HepG2 (cell line): Measurements from ENCODE around the gene INPP1. TPM values are rescaled to one million over a fixed set of nuclear protein-coding genes. Genes with fewer than 3 reads are reported as not detected.

Source experiments
- ATAC-seq: fragments of 200-7000 bp; cut with Tn5 transposase; 3 replicates; pipeline ENCODE4 v1.9.1; 2020; ENCODE audit warnings: mild to moderate bottlenecking, moderate library complexity
- BruUV-seq: library from RNA; stranded (reverse); fragments of 400-500 nt; replicated peaks from 2 replicates; lab custom pipeline; 2021; lab: Mats Ljungman, UMichigan
- CTCF ChIA-PET: fragments of 300-600 bp; formaldehyde crosslinking; extraction: SDS; loops from one replicate; lab custom pipeline; 2021; ENCODE audit warnings: low total read pairs, inconsistent platforms, low intra/inter-chr PET ratio; lab: Yijun Ruan, JAX
- POLR2A ChIA-PET: fragments of 350-600 bp; sonication (Branson Sonifier 250); formaldehyde crosslinking; loops from one replicate; lab custom pipeline; 2020; ENCODE audit warnings: antibody characterized with exemption, inconsistent platforms; lab: Yijun Ruan, JAX
- DNase-seq: peaks from one replicate; pipeline ENCODE4 v3.0.0-alpha.2; 2015; ENCODE audit warnings: low spot score
- FAIRE-seq: peaks from 3 replicates; lab custom pipeline; 2011; peaks lifted over from hg19 to GRCh38; lab: Jason Lieb, UNC
- H2AFZ ChIP-seq: one replicate; pipeline ENCODE4 v1.6.1; 2011; ENCODE audit warnings: low read length, inconsistent platforms
- H3K27ac ChIP-seq: fragments of 300-600 bp; 3 replicates; pipeline ENCODE4 v1.8.0; 2011; ENCODE audit warnings: mixed run types, mild to moderate bottlenecking, mixed read lengths, low read length, inconsistent platforms; ENCODE audit not compliant: insufficient read depth; ENCODE audit errors: extremely low read length
- H3K27me3 ChIP-seq, 2 experiments: fragments of 200-600 bp in 1 of 2; 2 replicates in 1 of 2; 3 replicates in 1 of 2; pipeline versions ENCODE4 v1.6.0 to v1.8.0; 2011; ENCODE audit warnings: low read length in 2 of 2, mild to moderate bottlenecking in 2 of 2, moderate library complexity in 2 of 2, inconsistent platforms in 1 of 2; ENCODE audit not compliant: insufficient read depth in 2 of 2, control insufficient read depth in 1 of 2
- H3K36me3 ChIP-seq, 2 experiments: fragments of 200-600 bp in 1 of 2; replicated peaks in 1 of 2; 2 replicates in 1 of 2; 3 replicates in 1 of 2; pipeline versions ENCODE4 v1.5.1 to v1.8.0; 2011; ENCODE audit warnings: low read length in 2 of 2, inconsistent platforms in 1 of 2; ENCODE audit not compliant: insufficient read depth in 2 of 2, control insufficient read depth in 1 of 2
- H3K4me1 ChIP-seq: 2 replicates; pipeline ENCODE4 v1.5.1; 2012; ENCODE audit warnings: low read length, inconsistent platforms; ENCODE audit not compliant: insufficient read depth
- H3K4me2 ChIP-seq: 2 replicates; pipeline ENCODE4 v1.6.0; 2011; ENCODE audit warnings: low read depth, low read length, inconsistent platforms
- H3K4me3 ChIP-seq, 3 experiments: fragments of 200-600 bp in 1 of 3; sonication (generic), shearing (Covaris generic) in 1 of 3; replicated peaks in 1 of 3; 2 replicates each; pipeline ENCODE4 v1.5.1; 2011 to 2016; ENCODE audit warnings: low read length in 3 of 3, inconsistent platforms in 2 of 3, low read depth in 2 of 3, mild to moderate bottlenecking in 2 of 3, control low read depth in 1 of 3, mixed read lengths in 1 of 3; ENCODE audit not compliant: insufficient read depth in 1 of 3
- H3K79me2 ChIP-seq: one replicate; pipeline ENCODE4 v1.6.1; 2011; ENCODE audit warnings: low read length, inconsistent platforms; ENCODE audit not compliant: insufficient read depth
- H3K9ac ChIP-seq: 2 replicates; pipeline ENCODE4 v1.6.0; 2011; ENCODE audit warnings: mild to moderate bottlenecking, low read depth, low read length, inconsistent platforms; ENCODE audit not compliant: insufficient read depth
- H3K9me3 ChIP-seq: 2 replicates; pipeline ENCODE4 v1.5.1; 2012; ENCODE audit warnings: mild to moderate bottlenecking, low read length
- H4K20me1 ChIP-seq: 2 replicates; pipeline ENCODE4 v1.6.0; 2011; ENCODE audit warnings: inconsistent platforms, mild to moderate bottlenecking, low read length, moderate library complexity; ENCODE audit not compliant: insufficient read depth
- MED1 ChIP-seq: sonication (generic); formaldehyde crosslinking; IDR thresholded peaks from 2 replicates; pipeline ENCODE4 v1.4.0; 2020; ENCODE audit warnings: missing genetic modification reagents
- NFYC ChIP-seq: IDR thresholded peaks from 2 replicates; pipeline ENCODE4 v1.6.1; 2016; ENCODE audit warnings: missing genetic modification reagents, missing compliant biosample characterization
- SALL1 ChIP-seq: sonication (generic); formaldehyde crosslinking; IDR thresholded peaks from 2 replicates; pipeline ENCODE4 v1.8.0; 2022; ENCODE audit warnings: mild to moderate bottlenecking, missing genetic modification reagents
- ZC3H13 ChIP-seq: sonication (generic); formaldehyde crosslinking; IDR thresholded peaks from 2 replicates; pipeline ENCODE4 v1.8.1; 2023; ENCODE audit warnings: mild to moderate bottlenecking, missing genetic modification reagents, moderate library complexity
- ZKSCAN1 ChIP-seq: fragments of 150-350 bp; IDR thresholded peaks from 2 replicates; pipeline ENCODE4 v1.6.1; 2014; ENCODE audit warnings: low read length
- ZNF772 ChIP-seq: sonication (generic); formaldehyde crosslinking; IDR thresholded peaks from 2 replicates; pipeline ENCODE4 v1.5.0; 2020; ENCODE audit warnings: mild to moderate bottlenecking, missing genetic modification reagents
- WGBS: methylation state at CpG from one replicate; pipeline ENCODE4 v1.1.6; 2017; ENCODE audit warnings: low lambda C conversion rate; 5-methylcytosine and 5-hydroxymethylcytosine counted together
- in situ Hi-C: cut with HindIII; loops from 2 replicates; pipeline ENCODE4 v1.10.0; 2017; ENCODE audit warnings: low pct_unique_long_range_greater_than_20kb; ENCODE audit not compliant: extremely low pct_ligation_motif_present
- intact Hi-C: fragments of 100-400 bp; cut with micrococcal nuclease; formaldehyde crosslinking; loops from one replicate; pipeline ENCODE4 v1.10.0; 2022; ENCODE audit not compliant: unreplicated experiment
- polyA plus RNA-seq, 8 experiments: library from polyadenylated mRNA; depleted of rRNA in 3 of 8; stranded (reverse) in 7 of 8; unstranded in 1 of 8; fragments of >200 nt; fragmentation: Illumina TruSeq in 4 of 8; extraction: Trizol in 4 of 8; gene quantifications; 2 replicates each; pipeline versions ENCODE4 v1.2.1 to v1.2.3, GENCODE V29; 2011 to 2016; ENCODE audit warnings: low read depth in 4 of 8, missing spikeins in 1 of 8, mixed read lengths in 1 of 8; ENCODE audit not compliant: insufficient read depth in 1 of 8
- total RNA-seq, 5 experiments: library from RNA; depleted of rRNA; stranded (reverse); fragments of >200 nt; fragmentation: Illumina TruSeq; extraction: Trizol; gene quantifications; 2 replicates each; pipeline ENCODE4 v1.2.3, GENCODE V29; 2016; ENCODE audit warnings: low read depth in 1 of 5
- TF ChIP-seq, protein P1 (sequence below): sonication (generic); formaldehyde crosslinking; IDR thresholded peaks from 2 replicates; pipeline ENCODE4 v1.4.0; 2020; ENCODE audit warnings: missing genetic modification reagents, borderline replicate concordance
- TF ChIP-seq, protein P2 (sequence below): sonication (generic); formaldehyde crosslinking; IDR thresholded peaks from 2 replicates; pipeline ENCODE4 v1.8.1; 2023; ENCODE audit warnings: mild to moderate bottlenecking, missing genetic modification reagents
- TF ChIP-seq, protein P3 (sequence below): sonication (generic); formaldehyde crosslinking; IDR thresholded peaks from 2 replicates; pipeline ENCODE4 v1.5.0; 2020; ENCODE audit warnings: mild to moderate bottlenecking, missing genetic modification reagents, borderline replicate concordance
- TF ChIP-seq, protein P4 (sequence below): sonication (generic); formaldehyde crosslinking; IDR thresholded peaks from 2 replicates; pipeline ENCODE4 v1.5.1; 2020; ENCODE audit warnings: mild to moderate bottlenecking, missing genetic modification reagents, borderline replicate concordance

The INPP1 gene
- total and polyA plus RNA-seq, 2 of the 13 experiments (the other 11 are each of a cell fraction or from before 2014, with no cell fraction given), result 10.0 to 13.3 TPM

DNA sequence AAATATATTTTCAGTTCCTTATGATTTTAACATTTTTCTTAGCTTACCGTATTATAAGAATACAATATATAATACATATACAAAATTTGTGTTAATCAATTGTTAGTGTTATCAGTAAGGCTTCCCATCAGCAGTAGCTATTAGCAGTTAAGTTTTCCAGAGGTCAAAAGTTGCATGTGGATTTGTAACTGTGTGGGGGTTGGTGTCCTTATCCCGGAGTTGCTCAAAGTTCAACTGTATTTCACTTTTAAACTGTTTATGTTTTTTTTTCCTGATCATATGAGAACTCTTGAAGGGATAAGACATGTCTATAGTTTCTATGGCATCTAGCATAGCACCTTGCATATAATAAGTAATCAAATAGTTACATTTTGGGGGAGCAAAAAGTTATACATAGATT lies 52.9 kb downstream of the INPP1 start (continued):
- TF ChIP-seq, protein P1, sequence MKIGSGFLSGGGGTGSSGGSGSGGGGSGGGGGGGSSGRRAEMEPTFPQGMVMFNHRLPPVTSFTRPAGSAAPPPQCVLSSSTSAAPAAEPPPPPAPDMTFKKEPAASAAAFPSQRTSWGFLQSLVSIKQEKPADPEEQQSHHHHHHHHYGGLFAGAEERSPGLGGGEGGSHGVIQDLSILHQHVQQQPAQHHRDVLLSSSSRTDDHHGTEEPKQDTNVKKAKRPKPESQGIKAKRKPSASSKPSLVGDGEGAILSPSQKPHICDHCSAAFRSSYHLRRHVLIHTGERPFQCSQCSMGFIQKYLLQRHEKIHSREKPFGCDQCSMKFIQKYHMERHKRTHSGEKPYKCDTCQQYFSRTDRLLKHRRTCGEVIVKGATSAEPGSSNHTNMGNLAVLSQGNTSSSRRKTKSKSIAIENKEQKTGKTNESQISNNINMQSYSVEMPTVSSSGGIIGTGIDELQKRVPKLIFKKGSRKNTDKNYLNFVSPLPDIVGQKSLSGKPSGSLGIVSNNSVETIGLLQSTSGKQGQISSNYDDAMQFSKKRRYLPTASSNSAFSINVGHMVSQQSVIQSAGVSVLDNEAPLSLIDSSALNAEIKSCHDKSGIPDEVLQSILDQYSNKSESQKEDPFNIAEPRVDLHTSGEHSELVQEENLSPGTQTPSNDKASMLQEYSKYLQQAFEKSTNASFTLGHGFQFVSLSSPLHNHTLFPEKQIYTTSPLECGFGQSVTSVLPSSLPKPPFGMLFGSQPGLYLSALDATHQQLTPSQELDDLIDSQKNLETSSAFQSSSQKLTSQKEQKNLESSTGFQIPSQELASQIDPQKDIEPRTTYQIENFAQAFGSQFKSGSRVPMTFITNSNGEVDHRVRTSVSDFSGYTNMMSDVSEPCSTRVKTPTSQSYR, result peak; percentile 65; the same call in 1 of the 2 replicates
- TF ChIP-seq SALL1 (CRISPR knock-in tag) (no peak), NFYC (CRISPR knock-in tag) (no peak)

DNA sequence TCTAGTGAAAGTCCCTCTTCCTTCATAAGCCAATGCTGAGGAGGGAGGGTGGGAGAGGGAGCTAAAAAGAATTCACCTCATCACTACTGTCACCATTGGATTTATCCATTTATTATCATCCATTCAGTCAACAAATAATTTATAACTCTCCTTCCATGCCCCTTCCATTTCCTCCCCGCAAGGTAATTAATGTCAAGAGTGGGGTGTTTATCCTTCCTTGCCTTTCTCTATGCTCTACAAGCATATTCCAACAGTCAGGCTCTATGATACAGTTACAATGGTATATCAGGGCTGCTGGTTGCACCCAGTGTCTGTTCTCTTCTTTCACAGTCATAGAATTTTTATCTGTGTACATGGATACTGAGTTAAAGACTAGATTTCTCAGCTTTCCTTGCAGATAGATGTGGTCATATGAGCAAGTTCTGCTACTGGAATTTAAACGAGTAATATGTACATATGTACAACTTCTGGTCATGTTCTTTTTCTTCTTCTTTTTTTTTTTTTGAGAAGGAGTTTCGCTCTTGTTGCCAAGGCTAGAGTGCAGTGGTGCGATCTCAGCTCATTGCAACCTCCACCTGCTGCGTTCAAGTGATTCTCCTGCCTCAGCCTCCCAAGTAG lies 59.7 kb downstream of the INPP1 start:
- no TSS peak for BruUV-seq
- Histone ChIP-seq H3K4me1 (peaks cover 7% of the 10 kb centered on the region), H3K27ac (no peak overlapping the region), H4K20me1 (no peaks in the 10 kb centered on the region), H3K4me2 (no peak overlapping the region), H2AFZ (no peak overlapping the region), H3K9ac (no peak overlapping the region), H3K36me3 (no peaks in the 10 kb centered on the region), H3K79me2 (no peaks in the 10 kb centered on the region), H3K27me3 (peaks cover 5 to 14% of the 10 kb centered on the region in 2 experiments), H3K4me3 (no peak overlapping the region), H3K9me3 (no peaks in the 10 kb centered on the region)
- POLR2A ChIA-PET, result no interaction called here
- intact Hi-C loops, result no loop called here
- WGBS, result 45% methylated on average over 5 of the region's 5 CpGs
- in situ Hi-C loops, result no loop called here
- DNase-seq, result no peak
- no peak for FAIRE-seq
- no peak for ATAC-seq
- CTCF ChIA-PET, result no interaction called here
- TF ChIP-seq, protein P2, sequence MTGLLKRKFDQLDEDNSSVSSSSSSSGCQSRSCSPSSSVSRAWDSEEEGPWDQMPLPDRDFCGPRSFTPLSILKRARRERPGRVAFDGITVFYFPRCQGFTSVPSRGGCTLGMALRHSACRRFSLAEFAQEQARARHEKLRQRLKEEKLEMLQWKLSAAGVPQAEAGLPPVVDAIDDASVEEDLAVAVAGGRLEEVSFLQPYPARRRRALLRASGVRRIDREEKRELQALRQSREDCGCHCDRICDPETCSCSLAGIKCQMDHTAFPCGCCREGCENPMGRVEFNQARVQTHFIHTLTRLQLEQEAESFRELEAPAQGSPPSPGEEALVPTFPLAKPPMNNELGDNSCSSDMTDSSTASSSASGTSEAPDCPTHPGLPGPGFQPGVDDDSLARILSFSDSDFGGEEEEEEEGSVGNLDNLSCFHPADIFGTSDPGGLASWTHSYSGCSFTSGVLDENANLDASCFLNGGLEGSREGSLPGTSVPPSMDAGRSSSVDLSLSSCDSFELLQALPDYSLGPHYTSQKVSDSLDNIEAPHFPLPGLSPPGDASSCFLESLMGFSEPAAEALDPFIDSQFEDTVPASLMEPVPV (CRISPR knock-in tag), result no peak
- TF ChIP-seq ZKSCAN1, result no peak
- TF ChIP-seq, protein P3, sequence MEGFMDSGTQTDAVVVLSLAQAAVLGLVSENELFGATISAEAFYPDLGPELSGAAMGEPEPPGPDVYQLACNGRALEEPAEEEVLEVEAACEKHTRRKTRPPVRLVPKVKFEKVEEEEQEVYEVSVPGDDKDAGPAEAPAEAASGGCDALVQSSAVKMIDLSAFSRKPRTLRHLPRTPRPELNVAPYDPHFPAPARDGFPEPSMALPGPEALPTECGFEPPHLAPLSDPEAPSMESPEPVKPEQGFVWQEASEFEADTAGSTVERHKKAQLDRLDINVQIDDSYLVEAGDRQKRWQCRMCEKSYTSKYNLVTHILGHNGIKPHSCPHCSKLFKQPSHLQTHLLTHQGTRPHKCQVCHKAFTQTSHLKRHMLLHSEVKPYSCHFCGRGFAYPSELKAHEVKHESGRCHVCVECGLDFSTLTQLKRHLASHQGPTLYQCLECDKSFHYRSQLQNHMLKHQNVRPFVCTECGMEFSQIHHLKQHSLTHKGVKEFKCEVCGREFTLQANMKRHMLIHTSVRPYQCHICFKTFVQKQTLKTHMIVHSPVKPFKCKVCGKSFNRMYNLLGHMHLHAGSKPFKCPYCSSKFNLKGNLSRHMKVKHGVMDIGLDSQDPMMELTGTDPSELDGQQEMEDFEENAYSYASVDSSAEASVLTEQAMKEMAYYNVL (CRISPR knock-in tag), result no peak
- no peak for TF ChIP-seq ZC3H13 (CRISPR knock-in tag)
- TF ChIP-seq, protein P4, sequence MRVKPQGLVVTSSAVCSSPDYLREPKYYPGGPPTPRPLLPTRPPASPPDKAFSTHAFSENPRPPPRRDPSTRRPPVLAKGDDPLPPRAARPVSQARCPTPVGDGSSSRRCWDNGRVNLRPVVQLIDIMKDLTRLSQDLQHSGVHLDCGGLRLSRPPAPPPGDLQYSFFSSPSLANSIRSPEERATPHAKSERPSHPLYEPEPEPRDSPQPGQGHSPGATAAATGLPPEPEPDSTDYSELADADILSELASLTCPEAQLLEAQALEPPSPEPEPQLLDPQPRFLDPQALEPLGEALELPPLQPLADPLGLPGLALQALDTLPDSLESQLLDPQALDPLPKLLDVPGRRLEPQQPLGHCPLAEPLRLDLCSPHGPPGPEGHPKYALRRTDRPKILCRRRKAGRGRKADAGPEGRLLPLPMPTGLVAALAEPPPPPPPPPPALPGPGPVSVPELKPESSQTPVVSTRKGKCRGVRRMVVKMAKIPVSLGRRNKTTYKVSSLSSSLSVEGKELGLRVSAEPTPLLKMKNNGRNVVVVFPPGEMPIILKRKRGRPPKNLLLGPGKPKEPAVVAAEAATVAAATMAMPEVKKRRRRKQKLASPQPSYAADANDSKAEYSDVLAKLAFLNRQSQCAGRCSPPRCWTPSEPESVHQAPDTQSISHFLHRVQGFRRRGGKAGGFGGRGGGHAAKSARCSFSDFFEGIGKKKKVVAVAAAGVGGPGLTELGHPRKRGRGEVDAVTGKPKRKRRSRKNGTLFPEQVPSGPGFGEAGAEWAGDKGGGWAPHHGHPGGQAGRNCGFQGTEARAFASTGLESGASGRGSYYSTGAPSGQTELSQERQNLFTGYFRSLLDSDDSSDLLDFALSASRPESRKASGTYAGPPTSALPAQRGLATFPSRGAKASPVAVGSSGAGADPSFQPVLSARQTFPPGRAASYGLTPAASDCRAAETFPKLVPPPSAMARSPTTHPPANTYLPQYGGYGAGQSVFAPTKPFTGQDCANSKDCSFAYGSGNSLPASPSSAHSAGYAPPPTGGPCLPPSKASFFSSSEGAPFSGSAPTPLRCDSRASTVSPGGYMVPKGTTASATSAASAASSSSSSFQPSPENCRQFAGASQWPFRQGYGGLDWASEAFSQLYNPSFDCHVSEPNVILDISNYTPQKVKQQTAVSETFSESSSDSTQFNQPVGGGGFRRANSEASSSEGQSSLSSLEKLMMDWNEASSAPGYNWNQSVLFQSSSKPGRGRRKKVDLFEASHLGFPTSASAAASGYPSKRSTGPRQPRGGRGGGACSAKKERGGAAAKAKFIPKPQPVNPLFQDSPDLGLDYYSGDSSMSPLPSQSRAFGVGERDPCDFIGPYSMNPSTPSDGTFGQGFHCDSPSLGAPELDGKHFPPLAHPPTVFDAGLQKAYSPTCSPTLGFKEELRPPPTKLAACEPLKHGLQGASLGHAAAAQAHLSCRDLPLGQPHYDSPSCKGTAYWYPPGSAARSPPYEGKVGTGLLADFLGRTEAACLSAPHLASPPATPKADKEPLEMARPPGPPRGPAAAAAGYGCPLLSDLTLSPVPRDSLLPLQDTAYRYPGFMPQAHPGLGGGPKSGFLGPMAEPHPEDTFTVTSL, result no peak
- no peak for TF ChIP-seq ZNF772
- no peak for TF ChIP-seq MED1 (CRISPR knock-in tag)
